Mesothelial cell of epicardium (in vitro differentiated cells): ENCODE measurements around the gene LUZP2. TPM values are rescaled to one million over a fixed set of nuclear protein-coding genes. Genes with fewer than 3 reads are reported as not detected.

ENCODE experiments used
- DNase-seq, 2 experiments: peaks; one replicate each; pipeline ENCODE4 v3.0.0; 2021; ENCODE audit warnings: low spot score in 2 of 2; ENCODE audit not compliant: unreplicated experiment in 2 of 2
- H3K27ac Mint-ChIP-seq: 2 replicates; pipeline ENCODE4 v1.8.0; 2021; ENCODE audit warnings: mixed read lengths
- H3K27me3 Mint-ChIP-seq: 2 replicates; pipeline ENCODE4 v1.8.0; 2021; ENCODE audit warnings: low read depth, mixed read lengths
- H3K36me3 Mint-ChIP-seq: 2 replicates; pipeline ENCODE4 v1.8.0; 2021; ENCODE audit warnings: mixed read lengths
- H3K4me1 Mint-ChIP-seq: 2 replicates; pipeline ENCODE4 v1.8.0; 2021; ENCODE audit warnings: mixed read lengths
- H3K4me3 Mint-ChIP-seq: 2 replicates; pipeline ENCODE4 v1.8.0; 2021; ENCODE audit warnings: mild to moderate bottlenecking, moderate library complexity, mixed read lengths
- H3K9me3 Mint-ChIP-seq: 2 replicates; pipeline ENCODE4 v1.8.0; 2021; ENCODE audit warnings: mixed read lengths
- total RNA-seq: library from RNA; stranded (reverse); gene quantifications from 3 replicates; pipeline ENCODE4 v1.2.1, GENCODE V29; 2021
- TF ChIP-seq, protein P1 (sequence below): fragments of 200-600 bp; sonication (generic); IDR thresholded peaks from one replicate; pipeline ENCODE4 v1.5.0; 2021; ENCODE audit warnings: antibody characterized with exemption; ENCODE audit not compliant: unreplicated experiment

LUZP2 gene
- total RNA-seq, 1 donor from 2014 or later = 4.5 TPM

DNA sequence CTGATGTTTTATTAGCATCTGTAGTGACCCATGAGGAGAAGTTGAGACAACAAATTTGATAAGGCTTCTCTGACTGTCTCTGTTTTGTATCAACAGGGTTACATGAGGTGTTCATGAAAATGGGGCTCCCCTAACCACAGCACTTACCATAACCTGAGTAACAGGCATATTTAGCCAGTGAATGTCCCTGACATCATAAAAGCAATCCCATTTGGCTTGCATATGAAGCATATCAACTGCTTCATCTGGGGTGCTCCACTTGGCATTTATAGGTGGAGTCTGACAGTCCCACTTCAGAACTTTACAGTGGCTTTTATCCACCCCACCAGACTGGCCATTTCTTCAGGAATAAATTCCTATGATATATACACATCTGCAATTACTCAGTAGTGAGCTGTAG is 257.6 kb downstream of the LUZP2 start:
- Mint-ChIP-seq H3K9me3 (no peaks in the 10 kb centered on the region), H3K27ac (no peak overlapping the region), H3K27me3 (no peaks in the 10 kb centered on the region), H3K36me3 (no peaks in the 10 kb centered on the region), H3K4me1 (peaks cover 23% of the 10 kb centered on the region), H3K4me3 (no peak overlapping the region)
- no peak for DNase-seq
- TF ChIP-seq, protein P1, sequence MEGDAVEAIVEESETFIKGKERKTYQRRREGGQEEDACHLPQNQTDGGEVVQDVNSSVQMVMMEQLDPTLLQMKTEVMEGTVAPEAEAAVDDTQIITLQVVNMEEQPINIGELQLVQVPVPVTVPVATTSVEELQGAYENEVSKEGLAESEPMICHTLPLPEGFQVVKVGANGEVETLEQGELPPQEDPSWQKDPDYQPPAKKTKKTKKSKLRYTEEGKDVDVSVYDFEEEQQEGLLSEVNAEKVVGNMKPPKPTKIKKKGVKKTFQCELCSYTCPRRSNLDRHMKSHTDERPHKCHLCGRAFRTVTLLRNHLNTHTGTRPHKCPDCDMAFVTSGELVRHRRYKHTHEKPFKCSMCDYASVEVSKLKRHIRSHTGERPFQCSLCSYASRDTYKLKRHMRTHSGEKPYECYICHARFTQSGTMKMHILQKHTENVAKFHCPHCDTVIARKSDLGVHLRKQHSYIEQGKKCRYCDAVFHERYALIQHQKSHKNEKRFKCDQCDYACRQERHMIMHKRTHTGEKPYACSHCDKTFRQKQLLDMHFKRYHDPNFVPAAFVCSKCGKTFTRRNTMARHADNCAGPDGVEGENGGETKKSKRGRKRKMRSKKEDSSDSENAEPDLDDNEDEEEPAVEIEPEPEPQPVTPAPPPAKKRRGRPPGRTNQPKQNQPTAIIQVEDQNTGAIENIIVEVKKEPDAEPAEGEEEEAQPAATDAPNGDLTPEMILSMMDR = no peak

DNA sequence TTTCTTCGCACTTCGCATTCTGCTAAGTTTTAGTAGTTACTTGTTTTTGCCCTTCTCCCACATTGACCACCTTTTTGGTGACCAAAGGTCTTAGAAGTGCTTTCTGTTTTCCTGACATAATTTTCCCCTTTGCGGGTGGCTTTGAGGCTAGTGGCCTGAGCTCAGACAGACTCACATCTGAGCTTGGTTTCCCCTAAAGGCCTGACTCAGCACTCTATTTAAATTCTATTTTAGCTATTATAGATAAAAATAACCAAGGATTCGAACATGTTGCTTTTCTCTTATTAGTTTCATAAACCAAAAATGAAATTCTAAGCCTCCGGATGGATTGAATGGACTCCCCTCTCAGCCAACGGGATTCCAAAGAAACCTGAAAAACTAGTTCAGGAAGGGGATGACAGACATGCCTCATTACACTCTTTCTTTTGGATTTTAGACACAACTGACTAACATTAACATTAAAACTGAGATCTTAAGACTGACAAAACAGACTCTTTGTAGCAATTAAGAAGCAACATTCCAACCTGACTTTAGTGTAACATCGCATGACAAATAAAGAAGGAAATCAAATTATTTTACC is 258.5 kb downstream of the LUZP2 start:
- Mint-ChIP-seq H3K9me3 (peaks cover 7% of the 10 kb centered on the region), H3K27me3 (no peaks in the 10 kb centered on the region), H3K4me3 (no peak overlapping the region), H3K27ac (peak overlapping the region; percentile 73), H3K4me1 (peaks cover 23% of the 10 kb centered on the region), H3K36me3 (no peaks in the 10 kb centered on the region)
- no peak for DNase-seq
- TF ChIP-seq, protein P1 = no peak

DNA sequence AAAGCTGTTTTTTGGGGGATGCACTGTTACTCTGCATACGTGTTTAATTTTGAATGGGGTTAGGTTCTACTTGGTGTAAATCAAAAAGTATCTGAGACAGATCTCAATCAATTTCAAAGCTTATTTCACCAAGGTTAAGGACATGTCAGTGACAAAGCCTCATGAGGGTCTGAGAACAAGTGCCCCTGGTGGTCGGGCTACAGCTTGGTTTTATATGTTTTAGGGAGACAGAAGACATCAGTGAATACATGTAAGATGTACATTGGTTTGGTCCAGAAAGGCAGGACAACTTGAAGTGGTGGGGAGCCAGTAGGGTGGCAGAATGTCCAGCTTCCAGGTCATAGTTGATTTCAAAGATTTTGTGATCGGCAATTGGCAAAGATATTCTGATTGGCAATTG is 262.9 kb downstream of the LUZP2 start:
- H3K9me3 Mint-ChIP-seq = peaks cover 7% of the 10 kb centered on the region
- no peak overlapping the region for H3K27ac Mint-ChIP-seq
- TF ChIP-seq, protein P1 = no peak
- H3K27me3 Mint-ChIP-seq = no peaks in the 10 kb centered on the region
- H3K4me3 Mint-ChIP-seq = no peak overlapping the region
- no peaks in the 10 kb centered on the region for H3K36me3 Mint-ChIP-seq
- peaks cover 17% of the 10 kb centered on the region for H3K4me1 Mint-ChIP-seq
- DNase-seq = no peak

DNA sequence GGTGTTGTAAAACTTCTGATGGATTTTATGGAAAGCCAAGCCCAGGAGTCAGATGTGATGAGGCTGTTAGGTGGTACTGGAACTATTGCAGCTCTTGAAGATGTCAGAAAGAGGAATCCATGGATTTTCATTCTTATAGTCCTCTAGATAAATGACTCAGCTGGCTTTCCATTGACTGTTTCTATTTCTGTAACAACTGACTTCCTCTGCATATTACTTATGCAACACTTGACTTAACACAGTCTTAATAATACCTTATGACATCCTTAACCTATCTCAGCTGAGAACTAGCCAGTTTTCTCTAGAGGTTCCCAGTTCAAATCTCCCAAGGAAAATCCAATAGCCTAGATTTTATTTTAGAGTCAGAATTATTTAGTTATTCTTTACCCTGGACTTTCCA is 263.8 kb downstream of the LUZP2 start:
- H3K27ac Mint-ChIP-seq = no peak overlapping the region
- H3K4me1 Mint-ChIP-seq = peaks cover 10% of the 10 kb centered on the region
- TF ChIP-seq, protein P1 = no peak
- H3K27me3 Mint-ChIP-seq = no peaks in the 10 kb centered on the region
- H3K9me3 Mint-ChIP-seq = peaks cover 7% of the 10 kb centered on the region
- H3K4me3 Mint-ChIP-seq = no peak overlapping the region
- H3K36me3 Mint-ChIP-seq = no peaks in the 10 kb centered on the region
- DNase-seq = no peak

DNA sequence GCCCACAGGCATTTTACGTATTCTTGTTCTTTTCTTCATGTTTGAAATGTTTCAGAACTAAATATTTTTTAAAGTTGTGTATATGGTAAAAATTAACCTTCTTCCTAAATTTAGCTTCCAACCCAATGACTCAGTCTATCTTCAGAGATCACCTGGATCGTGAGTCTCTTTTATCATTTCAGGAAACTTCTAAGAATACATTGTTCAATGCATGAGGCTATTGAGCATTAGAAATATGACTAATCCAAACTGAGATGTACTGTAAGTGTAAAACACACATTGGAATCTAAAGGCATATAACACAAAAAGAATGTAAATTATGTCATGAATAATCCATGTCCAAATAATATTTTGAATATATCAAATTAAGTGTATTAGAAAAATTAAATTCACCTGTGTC is 265.2 kb downstream of the LUZP2 start:
- Mint-ChIP-seq H3K4me3 (no peak overlapping the region), H3K27me3 (no peaks in the 10 kb centered on the region)

More for the DNA sequence above, 265.2 kb downstream of the LUZP2 start:
- TF ChIP-seq, protein P1 = no peak
- no peaks in the 10 kb centered on the region for H3K4me1 Mint-ChIP-seq
- no peak for DNase-seq
- H3K9me3 Mint-ChIP-seq = peaks cover 7% of the 10 kb centered on the region
- H3K36me3 Mint-ChIP-seq = no peaks in the 10 kb centered on the region
- no peak overlapping the region for H3K27ac Mint-ChIP-seq
